ENCODE results near the gene MTA1.

MTA1 gene

GRCh38 chr14:105447651-105448640 lies 28.3 kb downstream of the MTA1 start:
- no peak for DNase-seq

GRCh38 chr14:105448706-105449111 lies 29.1 kb downstream of the MTA1 start:
- DNase-seq = peak; percentile 86

- no peak for DNase-seq
Measured at GRCh38 chr14:105449276-105450122, 29.9 kb downstream of the MTA1 start.

- DNase-seq = no peak
Measured at GRCh38 chr14:105450123-105450505, 30.5 kb downstream of the MTA1 start.

GRCh38 chr14:105450864-105451720 lies 31.5 kb downstream of the MTA1 start:
- no peak for DNase-seq

- DNase-seq = no peak
Measured at GRCh38 chr14:105452963-105453362, 33.3 kb downstream of the MTA1 start.

- no peak for DNase-seq
Measured at GRCh38 chr14:105453847-105454246, 34.2 kb downstream of the MTA1 start.

GRCh38 chr14:105455086-105455640 lies 35.5 kb downstream of the MTA1 start:
- no peak for DNase-seq

- DNase-seq = no peak
Measured at GRCh38 chr14:105455766-105456660, 36.4 kb downstream of the MTA1 start.

GRCh38 chr14:105456736-105457617 lies 37.4 kb downstream of the MTA1 start:
- DNase-seq = no peak

GRCh38 chr14:105458010-105458409 lies 38.4 kb downstream of the MTA1 start:
- no peak for DNase-seq

- DNase-seq = no peak
Measured at GRCh38 chr14:105458571-105458970, 38.9 kb downstream of the MTA1 start.

- DNase-seq = no peak
Measured at GRCh38 chr14:105460116-105460515, 40.5 kb downstream of the MTA1 start.

- DNase-seq = no peak
Measured at GRCh38 chr14:105460616-105461015, 41.0 kb downstream of the MTA1 start.

- no peak for DNase-seq
Measured at GRCh38 chr14:105461903-105462302, 42.3 kb downstream of the MTA1 start.

GRCh38 chr14:105464501-105464900 lies 44.9 kb downstream of the MTA1 start:
- no peak for DNase-seq

- no peak for DNase-seq
Measured at GRCh38 chr14:105465209-105466031, 45.8 kb downstream of the MTA1 start.

GRCh38 chr14:105466531-105467248 lies 47.1 kb downstream of the MTA1 start:
- DNase-seq = no peak

Data from retina (tissue), 1 donor.